Panc1 (cell line): ENCODE measurements around the gene CYB5A.

ENCODE experiments used
- CTCF ChIP-seq: fragments of 450-650 bp; IDR thresholded peaks from 2 replicates; pipeline ENCODE4 v1.5.1; 2017; ENCODE audit warnings: mild to moderate bottlenecking
- POLR2AphosphoS5 ChIP-seq: IDR thresholded peaks from 2 replicates; pipeline ENCODE4 v1.6.1; 2012; ENCODE audit warnings: mild to moderate bottlenecking, low read depth, low read length, moderate library complexity
- SIN3A ChIP-seq: IDR thresholded peaks from 2 replicates; pipeline ENCODE4 v1.6.1; 2012; ENCODE audit warnings: low read depth, mild to moderate bottlenecking, low read length, moderate library complexity, borderline replicate concordance; ENCODE audit not compliant: insufficient read depth
- TCF7L2 ChIP-seq: IDR thresholded peaks from 2 replicates; pipeline ENCODE4 v1.6.1; 2011; ENCODE audit warnings: mild to moderate bottlenecking, low read depth, low read length, inconsistent platforms
- TF ChIP-seq, protein P1 (sequence below), 2 experiments: IDR thresholded peaks; 2 replicates each; pipeline ENCODE4 v1.6.1; 2011 to 2012; ENCODE audit warnings: low read depth in 2 of 2, control low read depth in 1 of 2, low read length in 1 of 2, mild to moderate bottlenecking in 1 of 2, moderate library complexity in 1 of 2; ENCODE audit not compliant: insufficient read depth in 1 of 2

DNA sequence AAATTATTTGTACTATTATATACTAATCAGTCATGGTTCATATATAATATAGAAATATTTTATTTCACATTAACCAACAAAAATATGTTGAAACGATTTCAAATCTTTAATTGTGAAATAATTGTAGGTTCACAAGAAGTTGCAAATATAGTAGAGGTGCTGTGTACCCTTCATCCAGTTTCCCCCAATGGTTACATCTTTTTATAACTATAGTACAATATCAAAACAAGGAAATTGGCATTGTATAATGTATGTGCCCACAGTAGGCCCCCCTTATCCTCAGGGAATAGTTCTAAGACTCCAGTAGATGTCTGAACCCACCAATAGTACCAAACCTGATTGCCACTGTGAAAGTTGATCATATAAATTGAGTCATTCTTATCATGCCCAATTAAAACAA, 7.4 kb upstream of the CYB5A start:
- TF ChIP-seq SIN3A (no peak), CTCF (no peak), POLR2AphosphoS5 (no peak), TCF7L2 (no peak)
- TF ChIP-seq, protein P1, sequence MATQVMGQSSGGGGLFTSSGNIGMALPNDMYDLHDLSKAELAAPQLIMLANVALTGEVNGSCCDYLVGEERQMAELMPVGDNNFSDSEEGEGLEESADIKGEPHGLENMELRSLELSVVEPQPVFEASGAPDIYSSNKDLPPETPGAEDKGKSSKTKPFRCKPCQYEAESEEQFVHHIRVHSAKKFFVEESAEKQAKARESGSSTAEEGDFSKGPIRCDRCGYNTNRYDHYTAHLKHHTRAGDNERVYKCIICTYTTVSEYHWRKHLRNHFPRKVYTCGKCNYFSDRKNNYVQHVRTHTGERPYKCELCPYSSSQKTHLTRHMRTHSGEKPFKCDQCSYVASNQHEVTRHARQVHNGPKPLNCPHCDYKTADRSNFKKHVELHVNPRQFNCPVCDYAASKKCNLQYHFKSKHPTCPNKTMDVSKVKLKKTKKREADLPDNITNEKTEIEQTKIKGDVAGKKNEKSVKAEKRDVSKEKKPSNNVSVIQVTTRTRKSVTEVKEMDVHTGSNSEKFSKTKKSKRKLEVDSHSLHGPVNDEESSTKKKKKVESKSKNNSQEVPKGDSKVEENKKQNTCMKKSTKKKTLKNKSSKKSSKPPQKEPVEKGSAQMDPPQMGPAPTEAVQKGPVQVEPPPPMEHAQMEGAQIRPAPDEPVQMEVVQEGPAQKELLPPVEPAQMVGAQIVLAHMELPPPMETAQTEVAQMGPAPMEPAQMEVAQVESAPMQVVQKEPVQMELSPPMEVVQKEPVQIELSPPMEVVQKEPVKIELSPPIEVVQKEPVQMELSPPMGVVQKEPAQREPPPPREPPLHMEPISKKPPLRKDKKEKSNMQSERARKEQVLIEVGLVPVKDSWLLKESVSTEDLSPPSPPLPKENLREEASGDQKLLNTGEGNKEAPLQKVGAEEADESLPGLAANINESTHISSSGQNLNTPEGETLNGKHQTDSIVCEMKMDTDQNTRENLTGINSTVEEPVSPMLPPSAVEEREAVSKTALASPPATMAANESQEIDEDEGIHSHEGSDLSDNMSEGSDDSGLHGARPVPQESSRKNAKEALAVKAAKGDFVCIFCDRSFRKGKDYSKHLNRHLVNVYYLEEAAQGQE (IDR thresholded peaks at IDR 0.05; ENCODE audit: insufficient read depth in 1 of 2, low read depth in 2 of 2, low read length in 1 of 2), result no peak
